Measurements from ENCODE around the gene ZNF142.

GRCh38 chr2:218643751-218644310 is 15.6 kb downstream of the ZNF142 start:
- no peak for TF ChIP-seq CTCF (IDR thresholded peaks at IDR 0.05; ENCODE audit: insufficient read depth, low read depth, low read length)
- TF ChIP-seq EZH2 (IDR thresholded peaks at IDR 0.05; ENCODE audit: insufficient read depth, low read length) = no peak
